Tibial nerve (tissue), 4 donors: ENCODE results near the gene PPIF. TPM values are rescaled to one million over a fixed set of nuclear protein-coding genes. Genes with fewer than 3 reads are reported as not detected.

Experiments
- DNase-seq, 2 donors: peaks; one replicate each; pipeline ENCODE4 v3.0.0-alpha.2; 2019; ENCODE audit warnings: low spot score in 2 of 2
- H3K27ac ChIP-seq, 4 donors: fragments of 200-600 bp; sonication (generic) in 3 of 4; one replicate each; pipeline ENCODE4 v1.5.1; 2017 to 2019; ENCODE audit warnings: mild to moderate bottlenecking in 1 of 4
- H3K27me3 ChIP-seq, 2 donors: fragments of 200-600 bp; sonication (generic) in 1 of 2; one replicate each; pipeline versions ENCODE4 v1.5.1 to v1.6.0; 2017 to 2019
- H3K36me3 ChIP-seq, 3 donors: fragments of 200-600 bp; sonication (generic); one replicate each; pipeline ENCODE4 v1.5.1; 2018 to 2019
- H3K4me1 ChIP-seq, 4 donors: fragments of 200-600 bp; sonication (generic) in 3 of 4; one replicate each; pipeline ENCODE4 v1.5.1; 2017 to 2019
- H3K4me3 ChIP-seq, 4 donors: fragments of 200-600 bp; sonication (generic) in 3 of 4; one replicate each; pipeline ENCODE4 v1.5.1; 2017 to 2019; ENCODE audit warnings: mild to moderate bottlenecking in 1 of 4, moderate library complexity in 1 of 4
- H3K9me3 ChIP-seq, 4 donors: fragments of 200-600 bp; sonication (generic) in 3 of 4; one replicate each; pipeline ENCODE4 v1.5.1; 2017 to 2019
- CTCF ChIP-seq, 5 experiments: fragments of 200-600 bp in 3 of 5; fragments of 450-650 bp in 2 of 5; sonication (generic) in 3 of 5; IDR thresholded peaks; one replicate each; pipeline ENCODE4 v1.5.1; 2016 to 2019; ENCODE audit warnings: antibody characterized with exemption in 5 of 5, mild to moderate bottlenecking in 3 of 5, moderate library complexity in 2 of 5
- EP300 ChIP-seq, 2 donors: sonication (generic); formaldehyde crosslinking; IDR thresholded peaks; one replicate each; pipeline ENCODE4 v1.6.1; 2017; ENCODE audit warnings: antibody characterized with exemption in 2 of 2, mild to moderate bottlenecking in 1 of 2
- POLR2A ChIP-seq, 2 donors: fragments of 450-650 bp; IDR thresholded peaks; one replicate each; pipeline ENCODE4 v1.6.1; 2017; ENCODE audit warnings: antibody characterized with exemption in 2 of 2, mild to moderate bottlenecking in 2 of 2, moderate library complexity in 2 of 2
- whole genome bisulfite sequencing, 2 donors: methylation state at CpG; one replicate each; pipeline ENCODE4 v1.1.5; 2018; 5-methylcytosine and 5-hydroxymethylcytosine counted together
- total RNA-seq, 4 donors: library from RNA; depleted of rRNA; stranded (reverse); fragments of >200 nt; gene quantifications; one replicate each; pipeline ENCODE4 v1.1.0, GENCODE V29; 2016

The PPIF gene
- total RNA-seq, 4 donors from 2014 or later = 16.6 to 36.0 (median 20.6) TPM

- no peak for DNase-seq
- H3K4me3 ChIP-seq = no peak overlapping the region
- H3K9me3 ChIP-seq = no peaks in the 10 kb centered on the region
- peak overlapping the region in 2 of 4 donors; percentile 78 to 90 for H3K27ac ChIP-seq
- TF ChIP-seq CTCF (IDR thresholded peaks at IDR 0.05) (no peak), EP300 (IDR thresholded peaks at IDR 0.05) (no peak), POLR2A (IDR thresholded peaks at IDR 0.05) (no peak)
- peaks cover 0 to 52% (median 22%) of the 10 kb centered on the region in 3 donors for H3K36me3 ChIP-seq
- H3K27me3 ChIP-seq = no peaks in the 10 kb centered on the region
- peaks cover 0 to 26% (median 10%) of the 10 kb centered on the region in 4 donors for H3K4me1 ChIP-seq
- WGBS, 2 donors = 87 to 93% methylated on average over 5 to 6 of the region's 6 CpGs
Observed at GRCh38 chr10:79349072-79349491, 1.8 kb downstream of the PPIF start.

GRCh38 chr10:79349766-79350406, 2.6 kb downstream of the PPIF start:
- no peaks in the 10 kb centered on the region for H3K9me3 ChIP-seq
- no peak overlapping the region for H3K27ac ChIP-seq
- no peaks in the 10 kb centered on the region for H3K27me3 ChIP-seq
- peaks cover 0 to 26% (median 10%) of the 10 kb centered on the region in 4 donors for H3K4me1 ChIP-seq
- no peak for DNase-seq
- no peak for TF ChIP-seq CTCF (IDR thresholded peaks at IDR 0.05)
- TF ChIP-seq POLR2A (IDR thresholded peaks at IDR 0.05) = no peak
- no peak for TF ChIP-seq EP300 (IDR thresholded peaks at IDR 0.05)
- peaks cover 0 to 60% (median 22%) of the 10 kb centered on the region in 3 donors for H3K36me3 ChIP-seq
- 72 to 82% methylated on average over 6 of the region's 6 CpGs for WGBS, 2 donors
- no peak overlapping the region for H3K4me3 ChIP-seq

GRCh38 chr10:79350407-79351154, 3.3 kb downstream of the PPIF start:
- H3K4me1 ChIP-seq = peaks cover 0 to 26% (median 10%) of the 10 kb centered on the region in 4 donors
- 87 to 89% methylated on average over 19 of the region's 21 CpGs for WGBS, 2 donors
- no peak overlapping the region for H3K4me3 ChIP-seq
- no peak for DNase-seq
- no peaks in the 10 kb centered on the region for H3K9me3 ChIP-seq
- TF ChIP-seq EP300 (IDR thresholded peaks at IDR 0.05) = no peak
- TF ChIP-seq POLR2A (IDR thresholded peaks at IDR 0.05) = no peak
- TF ChIP-seq CTCF (IDR thresholded peaks at IDR 0.05) = no peak
- no peaks in the 10 kb centered on the region for H3K27me3 ChIP-seq
- H3K36me3 ChIP-seq = peaks cover 0 to 67% (median 22%) of the 10 kb centered on the region in 3 donors
- no peak overlapping the region for H3K27ac ChIP-seq

- peaks cover 0 to 26% (median 10%) of the 10 kb centered on the region in 4 donors for H3K4me1 ChIP-seq
- no peak overlapping the region for H3K27ac ChIP-seq
- no peaks in the 10 kb centered on the region for H3K27me3 ChIP-seq
- no peak for DNase-seq
- whole genome bisulfite sequencing, 2 donors = 86 to 94% methylated on average over 10 to 12 of the region's 13 CpGs
- no peak overlapping the region for H3K4me3 ChIP-seq
- H3K9me3 ChIP-seq = no peaks in the 10 kb centered on the region
- H3K36me3 ChIP-seq = peaks cover 0 to 74% (median 22%) of the 10 kb centered on the region in 3 donors
- no peak for TF ChIP-seq CTCF (IDR thresholded peaks at IDR 0.05)
- no peak for TF ChIP-seq POLR2A (IDR thresholded peaks at IDR 0.05)
- no peak for TF ChIP-seq EP300 (IDR thresholded peaks at IDR 0.05)
Observed at GRCh38 chr10:79351332-79351731, 4.1 kb downstream of the PPIF start.
